HG02588 (cell line): ENCODE measurements around the gene ANKS1B.
A peak's percentile ranks its signal among the peaks of the same experiment; 100 is the strongest.
"Not testable (repeated sequence)": the region's sequence is repeated elsewhere in the genome, so short reads cannot be mapped to it uniquely, and the experiment has no call there.

ENCODE experiments used
- ATAC-seq: cut with Tn5 transposase; IDR thresholded peaks from one replicate; pipeline ENCODE4 v1.9.1; 2021; ENCODE audit warnings: mild to moderate bottlenecking, moderate library complexity; ENCODE audit not compliant: unreplicated experiment

Gene ANKS1B

DNA sequence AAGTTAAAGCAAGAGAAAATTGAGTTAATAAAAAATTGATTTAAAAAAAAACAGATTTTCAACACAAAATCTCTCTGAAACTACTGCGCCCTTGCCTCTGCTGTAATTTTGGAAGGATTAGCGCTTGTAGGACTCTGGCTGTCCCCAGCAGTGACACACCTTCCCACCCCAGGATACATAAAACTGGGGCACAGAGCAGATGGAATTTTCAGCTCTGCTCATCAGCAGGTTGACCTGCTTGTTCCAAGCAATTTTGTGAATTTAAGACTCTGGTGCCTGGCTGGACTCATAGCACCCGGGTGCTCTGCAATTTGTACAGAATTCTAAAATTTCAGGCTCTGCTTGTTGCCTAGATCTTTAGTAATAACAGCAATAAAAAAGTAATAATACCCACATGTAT, 595.0 kb downstream of the ANKS1B start:
- ATAC-seq: no peak

GRCh38 chr12:99388671-99389195, 596.0 kb downstream of the ANKS1B start:
- ATAC-seq: no peak

GRCh38 chr12:99387661-99388060, 597.1 kb downstream of the ANKS1B start:
- ATAC-seq: no peak

DNA sequence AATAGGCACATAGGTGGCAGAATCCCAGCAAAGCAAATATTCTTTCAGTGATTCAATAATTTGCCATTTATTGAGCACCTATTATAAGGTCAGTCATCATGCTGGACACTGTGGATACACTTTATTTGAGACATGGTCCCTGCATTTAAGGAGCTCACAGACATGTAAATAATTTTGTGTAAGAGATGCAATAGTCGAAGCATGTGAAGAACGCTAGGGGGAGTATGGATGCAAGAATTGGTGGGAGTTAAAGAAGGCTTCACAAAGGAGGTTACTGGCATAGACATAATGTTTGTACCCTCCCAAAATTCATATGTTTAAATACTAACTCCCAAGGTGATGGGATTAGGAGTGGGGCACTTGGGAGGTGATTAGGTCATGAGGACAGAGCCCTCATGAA, 597.8 kb downstream of the ANKS1B start:
- no peak for ATAC-seq

DNA sequence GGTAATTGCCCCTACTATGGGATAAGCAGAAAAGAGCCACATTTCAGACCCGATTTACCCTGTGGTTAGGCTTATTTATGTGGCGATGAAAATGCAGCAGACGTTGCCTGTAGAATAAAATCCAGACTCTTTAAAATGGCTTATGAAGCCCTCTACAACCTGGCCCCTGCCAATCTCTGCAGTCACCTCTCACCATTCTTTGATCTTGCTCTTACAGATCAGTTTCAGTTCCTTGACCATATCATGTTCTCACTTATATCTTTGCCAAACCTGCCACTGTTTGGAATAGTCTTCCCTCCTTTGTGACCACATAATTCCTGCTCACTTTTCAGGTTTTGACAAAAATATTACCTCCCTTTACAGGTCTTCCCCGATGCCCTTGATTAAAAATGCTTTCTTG, 601.5 kb downstream of the ANKS1B start:
- ATAC-seq: no peak

DNA sequence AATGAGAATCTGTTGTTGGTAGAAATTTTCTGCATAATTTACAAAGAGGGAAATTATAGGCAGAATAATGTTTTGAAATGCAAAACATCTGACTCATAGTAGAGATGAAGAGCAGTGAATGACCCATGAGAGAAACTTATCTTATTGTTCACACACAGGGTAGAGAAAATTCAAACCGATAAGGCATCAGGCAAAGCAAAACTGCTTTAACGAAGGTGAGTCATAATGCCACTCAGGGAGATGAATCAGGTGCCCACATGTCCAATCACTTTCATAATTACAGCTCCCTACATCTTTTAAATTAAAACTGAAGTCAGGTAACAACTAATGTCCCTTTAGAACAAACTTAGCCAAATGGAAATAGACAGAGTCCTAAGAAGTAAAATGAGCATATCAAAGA, 602.7 kb downstream of the ANKS1B start:
- peak; percentile 93 for ATAC-seq

GRCh38 chr12:99380701-99381100, 604.0 kb downstream of the ANKS1B start:
- no peak for ATAC-seq

DNA sequence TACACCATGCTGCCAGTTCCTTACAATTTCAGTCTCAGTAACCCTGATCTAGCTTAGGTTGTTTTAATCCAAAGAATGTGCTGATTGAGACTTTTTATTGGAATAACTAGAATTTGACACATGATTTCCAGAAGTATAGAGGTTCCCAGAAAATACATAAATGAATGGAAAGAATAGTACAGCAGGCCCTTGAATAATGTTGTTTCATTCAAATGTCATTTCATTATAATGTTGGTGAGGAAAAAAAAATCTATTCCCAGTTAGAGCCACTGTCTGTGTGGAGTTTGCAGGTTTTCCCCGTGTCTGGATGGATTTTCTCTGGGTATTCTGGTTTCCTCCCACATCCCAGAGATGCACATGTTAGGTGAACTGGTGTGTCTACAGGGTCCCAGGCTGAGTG, 610.7 kb downstream of the ANKS1B start:
- ATAC-seq: no peak

DNA sequence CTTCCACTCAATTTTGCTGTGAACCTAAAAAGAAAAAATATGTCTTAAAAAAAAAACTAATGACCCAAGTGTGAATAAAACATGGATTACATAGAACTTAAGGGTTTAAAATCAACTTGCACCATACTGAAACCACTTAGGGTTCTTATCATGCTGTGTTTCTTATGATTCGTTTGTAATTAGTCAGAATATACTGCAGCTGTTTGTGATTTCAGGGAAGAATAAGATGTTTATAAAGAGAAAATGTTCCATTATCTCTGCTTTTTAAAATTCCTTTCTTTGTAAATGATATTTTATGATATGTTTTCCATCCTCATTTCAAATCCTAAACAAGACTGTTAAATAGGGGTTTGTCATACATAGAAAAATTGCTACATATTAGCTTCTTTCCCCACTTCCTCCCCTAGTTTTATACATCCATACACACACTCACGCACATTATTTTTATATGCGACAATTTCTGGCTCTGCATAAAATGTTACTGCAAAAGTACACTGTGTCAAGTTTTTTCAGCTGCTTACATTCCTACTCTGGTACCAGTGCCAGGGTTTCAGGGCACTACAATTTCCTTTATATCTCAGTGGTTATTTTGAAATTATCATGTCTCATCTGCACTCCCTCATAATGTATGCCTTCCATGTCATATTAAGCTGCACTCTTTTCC, 612.3 kb downstream of the ANKS1B start:
- no peak for ATAC-seq

DNA sequence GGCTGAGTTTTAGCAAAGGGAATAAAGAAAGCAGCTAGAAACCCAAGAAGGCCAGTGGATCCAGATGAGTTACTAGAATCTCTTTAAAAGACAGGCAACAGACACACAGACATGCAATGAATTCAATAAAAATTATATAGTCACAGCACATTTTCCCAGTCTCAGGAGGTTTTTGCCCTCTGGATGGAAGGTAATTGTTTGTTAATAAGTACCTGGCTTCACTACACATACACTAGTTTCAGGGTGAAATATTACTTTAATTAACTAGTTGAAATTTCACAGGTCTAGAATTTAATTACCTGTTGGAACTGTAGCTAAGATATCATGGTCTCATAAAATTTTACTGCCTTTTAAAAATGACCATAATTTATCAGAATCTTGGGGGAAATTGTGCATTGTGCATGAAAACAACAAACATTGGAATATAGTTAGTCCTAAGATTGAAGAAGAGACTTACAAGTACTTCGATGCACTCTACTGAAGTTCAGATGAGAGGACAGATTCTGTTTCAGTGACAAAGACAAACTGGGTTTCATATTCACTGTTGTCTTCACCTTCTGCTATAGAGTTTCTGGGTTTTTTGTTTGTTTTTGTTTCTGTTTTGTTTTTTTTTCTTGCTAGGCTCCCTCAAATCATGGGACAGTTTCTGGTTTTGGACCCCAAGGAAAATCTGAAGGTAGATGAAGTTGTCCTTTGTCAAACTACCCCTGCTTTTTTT, 614.2 kb downstream of the ANKS1B start:
- ATAC-seq: no peak

GRCh38 chr12:99367181-99367580, 617.6 kb downstream of the ANKS1B start:
- no peak for ATAC-seq

- no peak for ATAC-seq
Observed at GRCh38 chr12:99352269-99352668, 632.5 kb downstream of the ANKS1B start.

- ATAC-seq: no peak
Observed at GRCh38 chr12:99343960-99344359, 640.8 kb downstream of the ANKS1B start.

DNA sequence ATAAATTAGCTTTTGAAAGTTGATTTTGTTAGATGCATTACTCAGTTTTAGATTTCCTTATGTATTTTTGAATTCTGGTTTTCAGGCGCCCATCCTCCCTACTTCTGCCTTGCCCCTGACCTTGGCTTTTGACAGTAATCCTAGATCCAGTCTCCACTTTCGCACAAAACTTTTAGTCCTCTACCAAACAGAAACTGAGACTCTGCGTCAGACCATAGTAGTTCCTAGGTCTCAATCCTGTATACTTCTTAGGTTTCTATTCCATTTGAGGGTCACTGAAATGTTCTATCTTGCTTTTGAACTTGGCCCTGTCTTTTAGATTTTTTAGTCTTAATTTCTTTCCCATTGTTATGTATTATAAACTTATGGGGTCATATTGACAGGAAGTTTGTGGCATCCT, 645.1 kb downstream of the ANKS1B start:
- ATAC-seq: no peak

DNA sequence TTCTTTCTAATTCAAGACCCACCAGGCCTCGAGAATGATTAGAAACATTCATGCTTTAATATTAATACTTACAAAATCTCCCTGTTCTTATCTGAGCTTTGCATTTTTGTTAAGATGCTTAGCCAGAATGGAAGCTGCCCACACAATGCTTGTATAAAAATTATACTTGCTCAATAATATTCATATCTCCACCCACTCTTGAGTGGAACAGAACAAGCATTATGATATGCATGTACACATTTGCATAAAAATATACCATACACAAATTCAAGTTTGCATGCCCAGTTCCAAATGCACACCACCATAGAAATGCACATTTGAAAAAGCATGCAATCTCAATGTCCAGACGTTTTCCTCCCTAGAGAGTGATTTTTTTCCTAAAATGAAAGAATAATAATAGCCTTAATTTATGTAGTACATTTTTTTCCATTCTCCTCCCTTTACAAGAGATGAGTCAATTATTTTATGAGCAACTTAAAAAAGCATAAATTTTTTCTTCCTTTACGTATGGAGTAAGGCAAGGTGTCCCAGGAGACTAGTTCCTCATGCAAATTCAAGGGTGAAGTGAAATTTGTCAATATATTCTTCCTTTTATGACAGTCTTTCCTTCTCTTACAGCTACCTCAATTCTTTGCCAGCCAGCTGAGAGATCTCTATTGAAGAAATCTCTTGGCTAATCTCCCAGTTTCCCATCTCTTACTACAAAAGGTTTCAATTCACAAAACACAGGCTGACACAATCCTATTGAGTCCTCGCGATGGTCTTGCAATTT, 650.3 kb downstream of the ANKS1B start:
- no peak for ATAC-seq

DNA sequence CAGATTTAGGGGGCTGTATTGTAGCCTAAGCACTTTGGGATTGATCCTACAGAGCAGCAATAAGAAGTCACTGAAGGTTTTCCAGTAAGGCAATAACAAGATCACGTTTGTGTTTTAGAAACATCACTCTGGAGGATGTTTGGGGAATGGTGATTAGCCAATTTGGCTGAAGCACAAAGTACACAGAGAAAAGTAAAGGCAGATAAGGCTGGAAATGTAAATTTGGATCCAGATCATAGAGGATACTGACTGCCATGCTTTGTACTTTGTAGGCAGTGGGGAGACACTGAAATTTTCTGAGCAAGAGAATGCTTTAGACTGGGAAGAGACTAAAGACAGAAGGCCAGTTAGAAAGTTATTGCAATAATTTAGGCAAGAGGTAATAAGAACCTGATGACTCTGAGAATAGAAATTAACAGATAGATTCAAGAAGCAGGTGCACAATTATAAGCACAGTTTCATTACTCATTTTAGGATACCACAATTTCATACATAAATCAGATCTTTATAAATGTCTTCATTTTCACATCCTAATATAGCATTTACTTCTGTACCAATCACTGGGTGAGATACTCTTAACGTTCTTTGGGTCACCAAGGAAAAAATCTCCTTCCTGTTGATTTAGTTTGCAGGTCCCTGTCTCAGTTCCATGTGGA, 651.7 kb downstream of the ANKS1B start:
- ATAC-seq: no peak

DNA sequence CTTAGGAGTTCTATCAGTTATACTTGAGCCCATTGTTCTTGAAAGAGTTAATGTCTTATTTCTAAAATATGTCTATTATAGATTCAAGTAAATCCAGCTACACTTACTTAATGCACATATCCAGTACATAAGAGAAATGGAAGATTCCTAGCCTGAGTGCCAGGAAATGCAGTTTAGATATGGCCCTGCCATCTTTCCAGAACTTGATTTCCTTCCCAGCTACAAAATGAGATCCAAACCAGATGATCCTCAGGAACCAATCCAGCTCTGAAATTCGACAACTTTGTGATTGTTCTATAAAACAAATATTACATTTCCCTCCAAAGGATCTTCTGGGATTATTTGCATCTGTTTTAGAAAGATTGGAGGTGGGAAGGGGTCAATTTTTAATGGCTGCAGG, 654.5 kb downstream of the ANKS1B start:
- ATAC-seq: no peak

DNA sequence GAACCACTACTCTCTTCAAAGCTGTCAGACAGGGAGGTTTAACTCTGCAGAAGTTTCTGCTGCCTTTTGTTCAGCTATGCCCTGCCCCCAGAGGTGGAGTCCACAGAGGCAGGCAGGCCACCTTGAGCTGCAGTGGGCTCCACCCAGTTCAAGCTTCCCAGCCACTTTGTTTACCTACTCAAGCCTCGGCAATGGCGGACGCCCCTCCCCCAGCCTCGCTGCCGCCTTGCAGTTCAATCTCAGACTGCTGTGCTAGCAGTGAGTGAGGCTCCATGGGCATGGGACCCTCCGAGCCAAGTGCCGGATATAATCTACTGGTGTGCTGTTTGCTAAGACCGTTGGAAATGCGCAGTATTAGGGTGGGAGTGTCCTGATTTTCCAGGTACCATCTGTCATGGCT, 663.5 kb downstream of the ANKS1B start:
- not testable (repeated sequence) for ATAC-seq

DNA sequence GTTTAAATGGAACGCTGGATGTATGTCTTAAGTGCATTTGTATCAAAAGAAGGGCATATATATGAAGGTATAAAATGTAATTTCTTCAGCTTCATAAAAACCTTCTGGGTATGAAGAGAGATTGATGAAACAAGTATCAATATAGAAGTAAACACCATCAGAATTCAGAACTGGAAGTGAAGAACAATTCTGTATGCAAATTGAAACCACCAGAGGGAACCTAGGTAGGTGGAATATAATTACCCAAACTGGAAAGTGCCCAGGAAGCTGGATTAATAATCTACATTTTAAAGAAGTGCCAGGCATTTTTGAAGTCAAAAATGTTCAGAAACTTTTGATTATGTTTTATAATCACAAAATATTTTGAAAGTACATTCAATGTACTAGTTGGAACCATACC, 673.4 kb downstream of the ANKS1B start:
- ATAC-seq: no peak

- ATAC-seq: no peak
Observed at GRCh38 chr12:99309812-99310211, 674.9 kb downstream of the ANKS1B start.

DNA sequence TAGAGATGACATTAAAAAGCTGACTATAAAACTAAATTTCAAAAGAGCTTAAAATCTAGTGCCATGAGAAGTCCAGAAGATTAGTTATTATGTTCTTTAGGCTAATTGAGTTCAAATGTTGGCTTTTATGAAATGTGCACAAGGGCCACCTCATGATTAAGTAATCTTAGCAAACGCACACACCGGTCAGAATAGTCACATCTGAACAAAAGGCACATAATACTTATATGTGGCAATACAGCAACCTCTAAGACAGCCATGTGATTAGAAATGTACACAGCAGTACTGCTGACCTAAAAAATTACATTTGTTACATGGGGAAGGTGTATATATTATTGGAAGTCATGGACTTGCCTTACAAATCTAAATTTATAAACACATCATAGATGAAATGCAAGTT, 681.9 kb downstream of the ANKS1B start:
- no peak for ATAC-seq
